PC-9 (cell line): ENCODE results near the gene PXDN. TPM values are rescaled to one million over a fixed set of nuclear protein-coding genes. Genes with fewer than 3 reads are reported as not detected.

Experiments
- BruUV-seq: library from RNA; stranded (reverse); fragments of 400-500 nt; replicated peaks from 2 replicates; lab custom pipeline; 2021; lab: Mats Ljungman, UMichigan
- CTCF ChIA-PET: fragments of 300-600 bp; sonication (Branson Sonifier 250); formaldehyde crosslinking; loops from one replicate; lab custom pipeline; 2022; ENCODE audit warnings: antibody characterized with exemption; lab: Charles Lee
- POLR2A ChIA-PET: fragments of 300-600 bp; sonication (Branson Sonifier 250); formaldehyde crosslinking; loops from one replicate; lab custom pipeline; 2022; ENCODE audit warnings: antibody characterized with exemption; ENCODE audit not compliant: unreplicated experiment; lab: Charles Lee
- DNase-seq, 2 experiments: peaks; one replicate each; pipeline versions ENCODE4 v3.0.0 to v3.0.0-alpha.2; 2015 to 2022; ENCODE audit warnings: mixed read lengths in 1 of 2
- H2AFZ ChIP-seq: fragments of 200-600 bp; sonication (generic); 2 replicates; pipeline ENCODE4 v1.8.1; 2017; ENCODE audit warnings: antibody characterized with exemption
- H3F3A ChIP-seq: fragments of 200-600 bp; sonication (generic); 2 replicates; pipeline ENCODE4 v1.8.1; 2017; ENCODE audit warnings: antibody characterized with exemption, mild to moderate bottlenecking, low read depth; ENCODE audit not compliant: insufficient read depth
- H3K27ac ChIP-seq: fragments of 200-600 bp; sonication (generic); 2 replicates; pipeline ENCODE4 v1.6.1; 2016; ENCODE audit warnings: mixed run types
- H3K27me3 ChIP-seq: fragments of 200-600 bp; sonication (generic); 2 replicates; pipeline ENCODE4 v1.6.1; 2016; ENCODE audit warnings: low read depth, mixed run types; ENCODE audit not compliant: insufficient read depth
- H3K36me3 ChIP-seq: fragments of 200-600 bp; sonication (generic); 2 replicates; pipeline ENCODE4 v1.6.1; 2016; ENCODE audit warnings: low read depth, mixed run types
- H3K4me1 ChIP-seq: fragments of 200-600 bp; sonication (generic); replicated peaks from 2 replicates; pipeline ENCODE4 v1.6.1; 2016; ENCODE audit warnings: mixed run types; ENCODE audit not compliant: insufficient read depth
- H3K4me2 ChIP-seq: fragments of 200-600 bp; sonication (generic); 2 replicates; pipeline ENCODE4 v1.6.1; 2017; ENCODE audit warnings: mixed run types
- H3K4me3 ChIP-seq: fragments of 200-600 bp; sonication (generic); 2 replicates; pipeline ENCODE4 v1.6.1; 2016; ENCODE audit warnings: mixed run types
- H3K79me2 ChIP-seq: fragments of 200-600 bp; sonication (generic); 2 replicates; pipeline ENCODE4 v1.6.1; 2017; ENCODE audit warnings: low read depth, mixed run types
- H3K9me2 ChIP-seq: fragments of 200-600 bp; sonication (generic); 2 replicates; pipeline ENCODE4 v1.8.1; 2017; ENCODE audit warnings: mild to moderate bottlenecking; ENCODE audit not compliant: insufficient read depth
- H3K9me3 ChIP-seq: fragments of 200-600 bp; sonication (generic); 2 replicates; pipeline ENCODE4 v1.8.1; 2016; ENCODE audit warnings: low read depth; ENCODE audit not compliant: insufficient read depth
- H4K20me1 ChIP-seq: fragments of 200-600 bp; sonication (generic); 2 replicates; pipeline ENCODE4 v1.8.1; 2017; ENCODE audit not compliant: insufficient read depth
- EZH2 ChIP-seq: fragments of 200-600 bp; sonication (generic); IDR thresholded peaks from 2 replicates; pipeline ENCODE4 v1.8.0; 2017; ENCODE audit warnings: antibody characterized with exemption, low read depth
- intact Hi-C: fragments of 100-400 bp; cut with micrococcal nuclease; formaldehyde crosslinking; loops from one replicate; pipeline ENCODE4 v1.10.0; 2022; ENCODE audit not compliant: unreplicated experiment
- total RNA-seq: library from RNA; stranded (reverse); gene quantifications from 2 replicates; pipeline ENCODE4 v1.2.3, GENCODE V29; 2021
- TF ChIP-seq, protein P1 (sequence below): fragments of 200-600 bp; sonication (generic); conservative IDR thresholded peaks from 2 replicates; pipeline ENCODE4 v1.6.1; 2017; ENCODE audit warnings: mixed run types, antibody characterized with exemption, mild to moderate bottlenecking, moderate library complexity

PXDN gene
- total RNA-seq, 1 experiment from 2014 or later, result 91.1 TPM

DNA sequence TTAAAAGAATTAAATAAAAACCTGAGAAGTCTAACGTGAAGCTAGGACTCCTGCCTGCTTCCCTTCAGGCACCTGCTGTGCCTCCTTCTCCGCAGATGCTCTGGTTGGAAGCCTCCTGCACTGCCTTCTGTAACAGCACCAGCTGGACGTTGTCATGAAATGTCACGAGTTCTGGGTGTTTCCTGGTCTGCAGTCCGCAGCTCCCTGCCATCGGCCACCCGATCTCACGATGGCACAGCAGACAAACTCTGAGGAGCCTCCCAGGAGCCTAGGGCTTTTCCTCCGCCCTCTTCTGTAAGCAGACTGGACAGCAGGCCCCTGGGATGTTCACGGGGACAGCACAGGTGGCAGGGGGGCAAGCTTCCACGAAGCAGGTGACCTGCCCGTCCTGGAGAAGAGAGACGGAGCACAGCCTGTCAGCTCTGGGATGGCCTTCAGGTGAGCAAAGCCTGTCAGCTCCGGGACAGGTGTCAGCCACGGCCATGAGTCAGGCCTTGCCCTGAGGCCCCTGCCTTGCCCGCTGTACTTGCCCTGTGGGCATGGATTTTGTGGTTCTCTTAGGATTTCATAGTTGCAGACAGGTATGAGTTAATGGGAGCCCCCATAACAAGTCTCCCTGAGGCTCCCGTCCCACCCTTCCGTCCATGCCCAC lies 110.3 kb downstream of the PXDN start:
- Histone ChIP-seq H3K4me1 (peaks cover 57% of the 10 kb centered on the region), H3K36me3 (peaks cover 11% of the 10 kb centered on the region; the same call in 1 of the 2 replicates), H3K79me2 (no peaks in the 10 kb centered on the region), H3K9me2 (no peaks in the 10 kb centered on the region), H2AFZ (no peak overlapping the region), H3F3A (peaks cover 44% of the 10 kb centered on the region), H3K27ac (peak overlapping the region; percentile 5; the same call in 1 of the 2 replicates), H3K4me2 (no peak overlapping the region), H3K27me3 (peaks cover 30% of the 10 kb centered on the region), H3K4me3 (no peak overlapping the region), H4K20me1 (no peaks in the 10 kb centered on the region), H3K9me3 (no peaks in the 10 kb centered on the region; the same call in 1 of the 2 replicates)
- intact Hi-C loops, result loop anchor here (2.0 kb wide), 1 partner anchor 47 kb away; no protein-coding TSS in a partner anchor
- DNase-seq, result no peak
- BruUV-seq, result no TSS peak
- no peak for TF ChIP-seq EZH2
- TF ChIP-seq, protein P1, sequence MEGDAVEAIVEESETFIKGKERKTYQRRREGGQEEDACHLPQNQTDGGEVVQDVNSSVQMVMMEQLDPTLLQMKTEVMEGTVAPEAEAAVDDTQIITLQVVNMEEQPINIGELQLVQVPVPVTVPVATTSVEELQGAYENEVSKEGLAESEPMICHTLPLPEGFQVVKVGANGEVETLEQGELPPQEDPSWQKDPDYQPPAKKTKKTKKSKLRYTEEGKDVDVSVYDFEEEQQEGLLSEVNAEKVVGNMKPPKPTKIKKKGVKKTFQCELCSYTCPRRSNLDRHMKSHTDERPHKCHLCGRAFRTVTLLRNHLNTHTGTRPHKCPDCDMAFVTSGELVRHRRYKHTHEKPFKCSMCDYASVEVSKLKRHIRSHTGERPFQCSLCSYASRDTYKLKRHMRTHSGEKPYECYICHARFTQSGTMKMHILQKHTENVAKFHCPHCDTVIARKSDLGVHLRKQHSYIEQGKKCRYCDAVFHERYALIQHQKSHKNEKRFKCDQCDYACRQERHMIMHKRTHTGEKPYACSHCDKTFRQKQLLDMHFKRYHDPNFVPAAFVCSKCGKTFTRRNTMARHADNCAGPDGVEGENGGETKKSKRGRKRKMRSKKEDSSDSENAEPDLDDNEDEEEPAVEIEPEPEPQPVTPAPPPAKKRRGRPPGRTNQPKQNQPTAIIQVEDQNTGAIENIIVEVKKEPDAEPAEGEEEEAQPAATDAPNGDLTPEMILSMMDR, result no peak
- CTCF ChIA-PET, result no interaction called here
- POLR2A ChIA-PET, result interaction anchor here (0.6 kb wide), 1 partner anchor 186 kb away, joined by 3 read pairs; no protein-coding TSS in a partner anchor

DNA sequence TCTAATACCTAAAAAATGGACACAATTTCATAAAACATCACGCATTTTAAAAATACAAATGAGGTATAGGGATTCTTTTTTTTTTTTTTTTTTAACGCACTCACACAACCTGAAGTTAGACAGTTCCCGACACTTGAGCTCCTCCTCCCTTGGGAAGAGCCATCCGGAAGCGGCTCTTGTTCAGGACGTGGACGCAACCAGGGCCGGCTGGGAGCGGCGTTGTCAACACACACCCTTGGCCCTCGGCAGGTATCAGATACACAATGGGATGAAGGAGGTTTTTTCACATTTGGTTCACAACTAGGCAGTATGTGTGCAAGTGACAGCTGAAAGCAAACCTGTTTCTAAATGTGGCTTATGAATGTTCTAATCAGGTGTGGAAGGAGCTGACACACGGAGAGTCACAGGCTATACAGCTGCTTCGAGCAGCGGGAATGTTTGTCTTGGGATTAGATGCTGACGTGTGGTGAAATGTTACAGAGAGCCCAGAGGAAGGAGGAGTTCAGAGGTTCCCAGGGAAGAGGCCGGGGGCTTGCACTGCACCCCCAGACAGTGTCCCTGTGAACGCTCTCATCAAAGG lies 111.1 kb downstream of the PXDN start:
- Histone ChIP-seq H3K27ac (peak overlapping the region; percentile 81), H3K79me2 (no peaks in the 10 kb centered on the region), H3K36me3 (peaks cover 11% of the 10 kb centered on the region; the same call in 1 of the 2 replicates), H3K9me3 (no peaks in the 10 kb centered on the region; the same call in 1 of the 2 replicates), H3K4me1 (peaks cover 66% of the 10 kb centered on the region), H3F3A (peaks cover 44% of the 10 kb centered on the region), H3K9me2 (no peaks in the 10 kb centered on the region), H3K4me2 (peak overlapping the region; percentile 55), H4K20me1 (no peaks in the 10 kb centered on the region), H3K4me3 (no peak overlapping the region), H2AFZ (no peak overlapping the region), H3K27me3 (peaks cover 22% of the 10 kb centered on the region)
- intact Hi-C loops, result loop anchor here (2.0 kb wide), 1 partner anchor 46 kb away; no protein-coding TSS in a partner anchor
- DNase-seq, result no peak
- TF ChIP-seq EZH2, result no peak
- TF ChIP-seq, protein P1, result no peak
- no TSS peak for BruUV-seq
- CTCF ChIA-PET, result interaction anchor here (0.6 kb wide), 1 partner anchor 9 kb away, joined by 4 read pairs; no protein-coding TSS in a partner anchor
- POLR2A ChIA-PET, result interaction anchor here (0.6 kb wide), 1 partner anchor 187 kb away, joined by 3 read pairs; no protein-coding TSS in a partner anchor

- POLR2A ChIA-PET, result no interaction called here
- peaks cover 72% of the 10 kb centered on the region for H3K4me1 ChIP-seq
- no peaks in the 10 kb centered on the region for H3K79me2 ChIP-seq
- CTCF ChIA-PET, result interaction anchor here (0.6 kb wide), 1 partner anchor 78 kb away, joined by 3 read pairs; no protein-coding TSS in a partner anchor
- DNase-seq, result no peak
- H3F3A ChIP-seq, result peaks cover 47% of the 10 kb centered on the region
- H3K9me2 ChIP-seq, result no peaks in the 10 kb centered on the region
- H3K4me3 ChIP-seq, result no peak overlapping the region
- TF ChIP-seq EZH2, result no peak
- TF ChIP-seq, protein P1, result no peak
- intact Hi-C loops, result loop anchor here (2.0 kb wide), 1 partner anchor 46 kb away; no protein-coding TSS in a partner anchor
- H3K36me3 ChIP-seq, result peaks cover 11% of the 10 kb centered on the region; the same call in 1 of the 2 replicates
- TSS peak; percentile 27 for BruUV-seq
- H2AFZ ChIP-seq, result no peak overlapping the region
- H3K4me2 ChIP-seq, result peak overlapping the region; percentile 55
- H4K20me1 ChIP-seq, result no peaks in the 10 kb centered on the region
- peaks cover 18% of the 10 kb centered on the region; the same call in 1 of the 2 replicates for H3K27me3 ChIP-seq
- peak overlapping the region; percentile 81 for H3K27ac ChIP-seq
- no peaks in the 10 kb centered on the region; the same call in 1 of the 2 replicates for H3K9me3 ChIP-seq
Observed at GRCh38 chr2:1632510-1632909, 111.8 kb downstream of the PXDN start.
